H1 (cell line): ENCODE measurements around the gene PRKN.

Experiments used
- BRCA1 ChIP-seq: IDR thresholded peaks from 2 replicates; pipeline ENCODE4 v1.6.1; 2012; ENCODE audit warnings: low read depth, low read length, improper control_type of control experiment
- CHD2 ChIP-seq: IDR thresholded peaks from 2 replicates; pipeline ENCODE4 v1.6.1; 2012; ENCODE audit warnings: low read length, improper control_type of control experiment
- CTCF ChIP-seq, 3 experiments: IDR thresholded peaks; 1 replicate in 2 of 3; 2 replicates in 1 of 3; pipeline versions ENCODE4 v1.5.1 to v1.6.1; 2011; ENCODE audit warnings: low read length in 3 of 3, mild to moderate bottlenecking in 3 of 3, inconsistent platforms in 2 of 3, low read depth in 1 of 3, moderate library complexity in 1 of 3; ENCODE audit not compliant: insufficient read depth in 1 of 3; ENCODE audit errors: control extremely low read depth in 1 of 3
- GTF2F1 ChIP-seq: IDR thresholded peaks from 2 replicates; pipeline ENCODE4 v1.6.1; 2012; ENCODE audit warnings: low read depth, low read length, improper control_type of control experiment, borderline replicate concordance
- JUND ChIP-seq: IDR thresholded peaks from 2 replicates; pipeline ENCODE4 v1.6.1; 2011; ENCODE audit warnings: mild to moderate bottlenecking, improper control_type of control experiment, low read length
- MAFK ChIP-seq: IDR thresholded peaks from 2 replicates; pipeline ENCODE4 v1.6.1; 2012; ENCODE audit warnings: low read depth, mild to moderate bottlenecking, improper control_type of control experiment, low read length
- POLR2AphosphoS5 ChIP-seq: IDR thresholded peaks from 2 replicates; pipeline ENCODE4 v1.6.1; 2011; ENCODE audit warnings: low read depth, low read length
- TAF1 ChIP-seq: IDR thresholded peaks from 2 replicates; pipeline ENCODE4 v1.6.1; 2011; ENCODE audit warnings: mild to moderate bottlenecking, low read depth, low read length
- TEAD4 ChIP-seq: IDR thresholded peaks from 2 replicates; pipeline ENCODE4 v1.6.1; 2012; ENCODE audit warnings: low read depth, low read length, inconsistent platforms, mixed read lengths
- USF2 ChIP-seq: IDR thresholded peaks from 2 replicates; pipeline ENCODE4 v1.6.1; 2011; ENCODE audit warnings: low read length, improper control_type of control experiment

- TF ChIP-seq GTF2F1 (no peak), CTCF (IDR thresholded peaks at IDR 0.05; ENCODE audit: control extremely low read depth in 1 of 3, insufficient read depth in 1 of 3, low read depth in 1 of 3, low read length in 3 of 3) (peak; percentile 24 to 40 (median 36); a peak in 3 of 4 replicates), TAF1 (no peak), JUND (no peak), CHD2 (no peak), MAFK (no peak), BRCA1 (no peak), TEAD4 (no peak), USF2 (no peak), POLR2AphosphoS5 (no peak)
Observed at GRCh38 chr6:161607696-161608297, 1119.8 kb downstream of the PRKN start.
